HCT116 (cell line): ENCODE data around the gene FBXL7. TPM values are rescaled to one million over a fixed set of nuclear protein-coding genes. Genes with fewer than 3 reads are reported as not detected.

Experiments used
- ATAC-seq: fragments of 200-7000 bp; cut with Tn5 transposase; 2 replicates; pipeline ENCODE4 v1.9.1; 2020; ENCODE audit warnings: mild to moderate bottlenecking, moderate library complexity
- BruUV-seq: library from RNA; stranded (reverse); fragments of 400-500 nt; replicated peaks from 2 replicates; lab custom pipeline; 2021; lab: Mats Ljungman, UMichigan
- CTCF ChIA-PET: fragments of 300-600 bp; sonication (Branson Sonifier 250); formaldehyde crosslinking; loops from one replicate; lab custom pipeline; 2021; ENCODE audit warnings: antibody characterized with exemption; lab: Charles Lee
- POLR2A ChIA-PET: fragments of 300-600, 350-600 bp; sonication (Branson Sonifier 250); formaldehyde crosslinking; loops from one replicate; lab custom pipeline; 2021; ENCODE audit warnings: antibody characterized with exemption; lab: Charles Lee
- RAD21 ChIA-PET, 2 experiments: fragments of 300-600 bp; sonication (Branson Sonifier 250); formaldehyde crosslinking; loops; one replicate each; lab custom pipeline; 2023; ENCODE audit warnings: low total read pairs in 2 of 2; ENCODE audit not compliant: uncharacterized antibody in 2 of 2, unreplicated experiment in 2 of 2, low non-redundant PET in 1 of 2; lab: Charles Lee
- DNase-seq: peaks from one replicate; pipeline ENCODE4 v3.0.0-alpha.2; 2010; ENCODE audit warnings: low read depth, low spot score
- H2AFZ ChIP-seq: fragments of 200-600 bp; shearing (Covaris generic), sonication (generic); 2 replicates; pipeline ENCODE4 v1.6.1; 2017; ENCODE audit warnings: low read depth, mixed run types, mixed read lengths, antibody characterized with exemption, low read length; ENCODE audit not compliant: poor library complexity, severe bottlenecking
- H3K27ac ChIP-seq: 2 replicates; pipeline ENCODE4 v1.5.1; 2012; ENCODE audit warnings: low read depth, low read length
- H3K27me3 ChIP-seq: fragments of 200-600 bp; sonication (generic); 2 replicates; pipeline ENCODE4 v1.6.1; 2016; ENCODE audit warnings: mixed run types, low read length, mixed read lengths; ENCODE audit not compliant: insufficient read depth
- H3K36me3 ChIP-seq, 2 experiments: fragments of 200-500 bp in 1 of 2; fragments of 200-600 bp in 1 of 2; sonication (Bioruptor generic) in 1 of 2; sonication (generic) in 1 of 2; 2 replicates each; pipeline versions ENCODE4 v1.5.1 to v1.6.1; 2014 to 2016; ENCODE audit warnings: low read length in 2 of 2, inconsistent platforms in 1 of 2, mixed read lengths in 1 of 2, mixed run types in 1 of 2; ENCODE audit not compliant: insufficient read depth in 2 of 2, control insufficient read depth in 1 of 2
- H3K4me1 ChIP-seq, 2 experiments: fragments of 200-600 bp in 1 of 2; sonication (generic) in 1 of 2; 2 replicates each; pipeline versions ENCODE4 v1.5.1 to v1.6.1; 2012 to 2017; ENCODE audit warnings: low read length in 2 of 2, inconsistent platforms in 1 of 2, mild to moderate bottlenecking in 1 of 2, mixed read lengths in 1 of 2, mixed run types in 1 of 2, moderate library complexity in 1 of 2; ENCODE audit not compliant: insufficient read depth in 2 of 2, control insufficient read depth in 1 of 2
- H3K4me2 ChIP-seq: fragments of 200-600 bp; sonication (generic); 2 replicates; pipeline ENCODE4 v1.6.1; 2017; ENCODE audit warnings: mixed run types, low read length, mixed read lengths
- H3K4me3 ChIP-seq, 2 experiments: fragments of 200-600 bp in 1 of 2; sonication (generic) in 1 of 2; replicated peaks in 1 of 2; 2 replicates each; pipeline ENCODE4 v1.5.1; 2011 to 2016; ENCODE audit warnings: low read length in 2 of 2, control low read depth in 1 of 2, low read depth in 1 of 2, mild to moderate bottlenecking in 1 of 2, mixed read lengths in 1 of 2, mixed run types in 1 of 2
- H3K79me2 ChIP-seq: fragments of 200-600 bp; sonication (generic); 2 replicates; pipeline ENCODE4 v1.6.1; 2017; ENCODE audit warnings: mild to moderate bottlenecking, mixed run types, low read length, moderate library complexity, mixed read lengths; ENCODE audit not compliant: insufficient read depth
- H3K9ac ChIP-seq: fragments of 200-600 bp; sonication (generic); 2 replicates; pipeline ENCODE4 v1.6.1; 2016; ENCODE audit warnings: low read length, mixed read lengths
- H3K9me2 ChIP-seq: fragments of 200-600 bp; sonication (generic), shearing (Covaris generic); 2 replicates; pipeline ENCODE4 v1.6.1; 2017; ENCODE audit warnings: mixed run types, mild to moderate bottlenecking, moderate library complexity; ENCODE audit not compliant: insufficient read depth
- H3K9me3 ChIP-seq, 2 experiments: fragments of 200-500 bp in 1 of 2; fragments of 200-600 bp in 1 of 2; sonication (Bioruptor generic) in 1 of 2; sonication (generic) in 1 of 2; 2 replicates each; pipeline ENCODE4 v1.6.1; 2014 to 2017; ENCODE audit warnings: low read length in 2 of 2, mixed read lengths in 2 of 2, inconsistent platforms in 1 of 2, low read depth in 1 of 2, mild to moderate bottlenecking in 1 of 2, mixed run types in 1 of 2, moderate library complexity in 1 of 2; ENCODE audit not compliant: control insufficient read depth in 1 of 2, insufficient read depth in 1 of 2
- H4K20me1 ChIP-seq: fragments of 200-600 bp; sonication (generic), shearing (Covaris generic); 2 replicates; pipeline ENCODE4 v1.6.1; 2017; ENCODE audit warnings: mixed run types, mild to moderate bottlenecking, moderate library complexity; ENCODE audit not compliant: insufficient read depth
- CTCF ChIP-seq, 3 experiments: fragments of 200-600 bp in 1 of 3; sonication (generic) in 1 of 3; IDR thresholded peaks in 2 of 3; conservative IDR thresholded peaks in 1 of 3; 2 replicates each; pipeline ENCODE4 v1.5.1; 2012 to 2017; ENCODE audit warnings: low read depth in 2 of 3, low read length in 2 of 3, antibody characterized with exemption in 1 of 3, borderline replicate concordance in 1 of 3, control low read depth in 1 of 3, mild to moderate bottlenecking in 1 of 3, mixed read lengths in 1 of 3, mixed run types in 1 of 3, moderate library complexity in 1 of 3; ENCODE audit not compliant: insufficient read depth in 1 of 3
- EGR1 ChIP-seq: IDR thresholded peaks from 2 replicates; pipeline ENCODE4 v1.6.1; 2012; ENCODE audit warnings: low read depth
- EZH2 ChIP-seq: fragments of 200-600 bp; sonication (generic); IDR thresholded peaks from 2 replicates; pipeline ENCODE4 v1.6.1; 2017; ENCODE audit warnings: antibody characterized with exemption, mixed run types
- JUND ChIP-seq: IDR thresholded peaks from 2 replicates; pipeline ENCODE4 v1.6.1; 2012
- POLR2A ChIP-seq: IDR thresholded peaks from 2 replicates; pipeline ENCODE4 v1.7.0; 2011; ENCODE audit warnings: borderline replicate concordance; ENCODE audit not compliant: insufficient read depth, insufficient read length; ENCODE audit errors: extremely low read depth
- POLR2AphosphoS5 ChIP-seq: IDR thresholded peaks from 2 replicates; pipeline ENCODE4 v1.6.1; 2011; ENCODE audit warnings: mild to moderate bottlenecking, low read depth, low read length, moderate library complexity
- RAD21 ChIP-seq: IDR thresholded peaks from 2 replicates; pipeline ENCODE4 v1.6.1; 2012; ENCODE audit warnings: low read depth, mild to moderate bottlenecking
- SIN3A ChIP-seq: IDR thresholded peaks from 2 replicates; pipeline ENCODE4 v1.6.1; 2012; ENCODE audit warnings: low read depth
- TCF7L2 ChIP-seq: IDR thresholded peaks from 2 replicates; pipeline ENCODE4 v1.7.0; 2011; ENCODE audit warnings: borderline replicate concordance, inconsistent platforms; ENCODE audit not compliant: insufficient read depth, insufficient read length; ENCODE audit errors: extremely low read depth
- ZFX ChIP-seq: fragments of 450-650 bp; IDR thresholded peaks from 2 replicates; pipeline ENCODE4 v1.6.1; 2017
- ZNF274 ChIP-seq: fragments of 200-500 bp; sonication (Bioruptor generic); IDR thresholded peaks from 2 replicates; pipeline ENCODE4 v1.6.1; 2014; ENCODE audit warnings: mild to moderate bottlenecking, low read depth, low read length, inconsistent platforms
- intact Hi-C: fragments of 100-400 bp; cut with micrococcal nuclease; formaldehyde crosslinking; loops from 2 replicates; pipeline ENCODE4 v1.10.0; 2022
- total RNA-seq: library from RNA; stranded (reverse); gene quantifications from one replicate; pipeline ENCODE4 v1.2.1, GENCODE V29; 2021; ENCODE audit not compliant: unreplicated experiment
- TF ChIP-seq, protein P1 (sequence below): IDR thresholded peaks from 2 replicates; pipeline ENCODE4 v1.6.1; 2011; ENCODE audit warnings: mild to moderate bottlenecking, low read length, moderate library complexity; ENCODE audit not compliant: insufficient replicate concordance; ENCODE audit errors: extremely low read depth
- TF ChIP-seq, protein P2 (sequence below): IDR thresholded peaks from 2 replicates; pipeline ENCODE4 v1.6.1; 2012
- TF ChIP-seq, protein P3 (sequence below): IDR thresholded peaks from 2 replicates; pipeline ENCODE4 v1.6.1; 2012

FBXL7 gene
- total RNA-seq, 1 experiment from 2014 or later: 0.05 TPM

DNA sequence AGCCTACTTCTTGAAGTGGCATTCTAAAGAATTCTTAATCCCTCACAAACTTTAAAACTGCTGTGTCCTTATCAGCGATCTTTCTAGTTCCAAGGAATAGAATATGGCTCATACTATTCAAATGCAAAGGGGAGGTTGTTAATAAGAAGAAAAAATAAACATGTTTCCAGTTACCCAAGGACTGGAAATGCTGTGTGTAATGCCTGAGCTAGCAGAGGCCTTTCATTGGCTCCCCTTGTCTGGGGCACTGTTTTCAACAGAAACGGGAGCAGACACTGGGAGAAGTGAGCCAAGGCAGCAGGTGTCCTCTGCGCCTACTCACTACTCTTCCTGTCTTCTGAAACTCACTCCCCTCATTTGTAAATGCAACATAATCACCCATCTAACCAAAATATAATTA lies 426.6 kb downstream of the FBXL7 start:
- no TSS peak for BruUV-seq
- Histone ChIP-seq H3K27ac (no peak overlapping the region), H3K4me3 (no peak overlapping the region), H4K20me1 (no peaks in the 10 kb centered on the region), H3K9ac (no peak overlapping the region), H3K79me2 (no peaks in the 10 kb centered on the region), H2AFZ (no peak overlapping the region), H3K4me2 (no peak overlapping the region), H3K9me2 (no peaks in the 10 kb centered on the region), H3K9me3 (peaks cover 7 to 30% of the 10 kb centered on the region in 2 experiments; a peak in 2 of 4 replicates), H3K36me3 (no peaks in the 10 kb centered on the region), H3K27me3 (no peaks in the 10 kb centered on the region), H3K4me1 (no peaks in the 10 kb centered on the region)
- ChIA-PET RAD21 (no interaction called here), POLR2A (no interaction called here), CTCF (no interaction called here)
- no peak for ATAC-seq
- TF ChIP-seq, protein P1, sequence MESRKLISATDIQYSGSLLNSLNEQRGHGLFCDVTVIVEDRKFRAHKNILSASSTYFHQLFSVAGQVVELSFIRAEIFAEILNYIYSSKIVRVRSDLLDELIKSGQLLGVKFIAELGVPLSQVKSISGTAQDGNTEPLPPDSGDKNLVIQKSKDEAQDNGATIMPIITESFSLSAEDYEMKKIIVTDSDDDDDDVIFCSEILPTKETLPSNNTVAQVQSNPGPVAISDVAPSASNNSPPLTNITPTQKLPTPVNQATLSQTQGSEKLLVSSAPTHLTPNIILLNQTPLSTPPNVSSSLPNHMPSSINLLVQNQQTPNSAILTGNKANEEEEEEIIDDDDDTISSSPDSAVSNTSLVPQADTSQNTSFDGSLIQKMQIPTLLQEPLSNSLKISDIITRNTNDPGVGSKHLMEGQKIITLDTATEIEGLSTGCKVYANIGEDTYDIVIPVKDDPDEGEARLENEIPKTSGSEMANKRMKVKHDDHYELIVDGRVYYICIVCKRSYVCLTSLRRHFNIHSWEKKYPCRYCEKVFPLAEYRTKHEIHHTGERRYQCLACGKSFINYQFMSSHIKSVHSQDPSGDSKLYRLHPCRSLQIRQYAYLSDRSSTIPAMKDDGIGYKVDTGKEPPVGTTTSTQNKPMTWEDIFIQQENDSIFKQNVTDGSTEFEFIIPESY: no peak
- no peak for TF ChIP-seq CTCF (IDR thresholded peaks at IDR 0.05 in 2 of 3, conservative IDR thresholded peaks at IDR 0.05 in 1 of 3; ENCODE audit: borderline replicate concordance in 1 of 3, insufficient read depth in 1 of 3, low read depth in 2 of 3, low read length in 2 of 3)
- TF ChIP-seq, protein P2, sequence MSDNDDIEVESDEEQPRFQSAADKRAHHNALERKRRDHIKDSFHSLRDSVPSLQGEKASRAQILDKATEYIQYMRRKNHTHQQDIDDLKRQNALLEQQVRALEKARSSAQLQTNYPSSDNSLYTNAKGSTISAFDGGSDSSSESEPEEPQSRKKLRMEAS: no peak
- no peak for TF ChIP-seq POLR2AphosphoS5
- TF ChIP-seq EZH2: no peak
- no peak for TF ChIP-seq ZNF274
- TF ChIP-seq ZFX: no peak
- no peak for TF ChIP-seq SIN3A
- no peak for TF ChIP-seq JUND
- TF ChIP-seq, protein P3, sequence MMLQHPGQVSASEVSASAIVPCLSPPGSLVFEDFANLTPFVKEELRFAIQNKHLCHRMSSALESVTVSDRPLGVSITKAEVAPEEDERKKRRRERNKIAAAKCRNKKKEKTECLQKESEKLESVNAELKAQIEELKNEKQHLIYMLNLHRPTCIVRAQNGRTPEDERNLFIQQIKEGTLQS: no peak
- no peak for TF ChIP-seq EGR1
- no peak for TF ChIP-seq POLR2A
- no peak for TF ChIP-seq TCF7L2
- no peak for TF ChIP-seq RAD21
- DNase-seq: no peak
- intact Hi-C loops: no loop called here
